GM18870 (cell line): ENCODE data around the gene MPRIP.
"Not testable (repeated sequence)": the region's sequence is repeated elsewhere in the genome, so short reads cannot be mapped to it uniquely, and the experiment has no call there.

Experiments used
- ATAC-seq: cut with Tn5 transposase; IDR thresholded peaks from one replicate; pipeline ENCODE4 v1.9.1; 2021; ENCODE audit warnings: moderate library complexity; ENCODE audit not compliant: unreplicated experiment

The MPRIP gene

GRCh38 chr17:17142556-17142955, 100.3 kb downstream of the MPRIP start:
- no peak for ATAC-seq

GRCh38 chr17:17143501-17143900, 101.2 kb downstream of the MPRIP start:
- no peak for ATAC-seq

DNA sequence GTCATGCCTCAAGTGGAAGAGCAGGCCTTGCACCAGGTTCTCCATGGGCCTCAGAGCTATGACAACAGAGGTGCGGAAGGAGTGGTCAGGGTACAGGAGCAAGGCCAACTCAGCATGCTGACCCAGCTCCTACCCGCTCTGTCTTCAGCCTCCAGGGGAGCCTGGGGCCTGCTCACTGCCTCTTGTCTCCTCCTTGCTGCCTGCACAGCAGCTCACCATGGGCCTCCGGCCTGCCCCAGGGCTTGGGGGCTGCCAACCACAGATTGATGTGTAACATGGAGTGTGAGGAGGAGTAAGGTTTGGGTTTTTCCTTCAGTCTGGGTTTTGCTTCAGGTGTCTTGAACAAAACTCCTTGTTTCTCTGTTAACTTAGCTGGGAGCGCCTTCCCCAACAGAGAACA, 101.8 kb downstream of the MPRIP start:
- no peak for ATAC-seq

DNA sequence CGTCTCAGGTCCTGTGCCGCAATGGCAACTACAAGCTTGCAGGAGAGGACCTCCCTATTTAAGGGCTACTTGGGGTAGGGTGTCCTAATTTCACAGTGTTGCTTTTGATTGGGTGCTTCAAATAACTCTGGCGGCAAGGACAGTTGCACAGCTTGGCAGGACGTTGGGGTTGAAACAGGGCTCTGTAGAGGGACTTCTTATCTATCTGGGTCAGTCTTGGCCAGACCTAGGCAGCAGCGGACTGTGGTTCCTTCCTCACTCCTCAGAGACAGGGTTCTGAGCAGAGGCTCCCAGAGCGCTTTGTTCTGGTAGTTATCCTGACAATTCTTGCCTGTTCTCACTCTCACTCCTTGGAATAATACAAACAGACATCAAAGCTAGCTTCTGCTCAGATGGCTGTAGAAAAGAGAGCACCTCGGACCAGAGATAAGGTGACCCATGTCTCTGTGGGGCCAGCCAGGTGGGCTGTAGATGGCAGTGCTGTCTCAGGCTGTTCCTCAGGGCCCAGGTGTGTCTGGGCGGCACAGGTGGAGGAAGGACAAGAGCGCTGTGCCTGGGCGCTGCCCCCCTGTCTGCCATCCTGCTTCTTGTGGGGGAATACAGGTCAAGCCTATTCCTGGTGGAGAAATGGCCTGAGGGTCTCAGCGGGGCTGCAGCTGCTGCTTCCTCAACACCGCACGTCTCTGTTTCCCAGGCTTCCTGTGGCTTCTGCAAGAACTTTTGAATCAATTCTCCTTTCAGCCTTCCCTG, 102.8 kb downstream of the MPRIP start:
- ATAC-seq = no peak

DNA sequence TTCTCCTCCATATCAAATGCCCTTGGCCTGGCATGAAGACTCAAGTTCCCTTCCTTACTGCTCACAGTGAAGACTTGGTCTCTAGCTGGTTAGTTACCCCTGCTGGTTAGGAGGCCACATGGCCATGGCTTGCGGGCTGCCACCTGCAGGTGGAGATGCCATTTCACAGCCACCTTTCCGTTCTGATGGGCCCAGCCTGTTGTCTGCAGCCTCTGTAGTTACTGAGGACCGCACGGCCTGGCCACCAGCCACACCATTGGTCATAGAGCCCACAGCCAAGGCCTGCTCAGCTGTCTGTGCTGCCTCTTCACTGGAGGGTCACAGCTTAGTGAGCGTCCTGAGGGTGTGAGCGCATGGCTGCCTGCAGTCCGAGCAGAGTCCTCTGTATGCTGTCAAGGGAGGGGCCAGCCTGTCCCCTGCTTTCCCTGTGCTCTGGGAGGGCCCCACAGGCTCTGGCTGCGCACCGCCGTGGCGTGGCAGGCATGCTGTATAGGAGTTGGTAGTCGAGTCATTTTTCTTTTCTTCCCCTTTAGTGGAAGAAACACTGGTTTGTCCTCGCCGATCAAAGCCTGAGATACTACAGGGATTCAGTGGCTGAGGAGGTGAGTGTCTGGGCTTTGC, 104.6 kb downstream of the MPRIP start:
- ATAC-seq = no peak

DNA sequence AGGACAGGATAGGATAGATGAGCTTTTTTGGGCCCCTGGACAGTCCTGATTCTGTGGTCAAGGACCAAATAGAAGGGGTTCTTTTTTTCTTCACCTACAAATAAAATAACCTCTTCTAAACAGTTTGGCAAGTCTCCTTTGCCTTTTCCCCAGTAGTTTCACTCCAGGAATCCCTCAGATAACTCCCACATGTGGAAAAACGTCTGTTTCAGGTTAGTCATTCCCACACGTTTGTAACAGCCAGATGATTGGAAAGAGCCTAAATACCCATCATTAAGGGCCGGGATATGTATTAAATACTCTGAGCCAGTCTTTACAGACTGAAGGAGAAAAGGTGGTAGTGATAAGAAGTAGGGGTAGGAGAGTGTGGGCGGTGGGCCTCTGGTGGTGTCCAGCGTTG, 105.6 kb downstream of the MPRIP start:
- no peak for ATAC-seq

GRCh38 chr17:17149520-17150447, 107.5 kb downstream of the MPRIP start:
- no peak for ATAC-seq

GRCh38 chr17:17150448-17150800, 108.2 kb downstream of the MPRIP start:
- ATAC-seq = no peak

DNA sequence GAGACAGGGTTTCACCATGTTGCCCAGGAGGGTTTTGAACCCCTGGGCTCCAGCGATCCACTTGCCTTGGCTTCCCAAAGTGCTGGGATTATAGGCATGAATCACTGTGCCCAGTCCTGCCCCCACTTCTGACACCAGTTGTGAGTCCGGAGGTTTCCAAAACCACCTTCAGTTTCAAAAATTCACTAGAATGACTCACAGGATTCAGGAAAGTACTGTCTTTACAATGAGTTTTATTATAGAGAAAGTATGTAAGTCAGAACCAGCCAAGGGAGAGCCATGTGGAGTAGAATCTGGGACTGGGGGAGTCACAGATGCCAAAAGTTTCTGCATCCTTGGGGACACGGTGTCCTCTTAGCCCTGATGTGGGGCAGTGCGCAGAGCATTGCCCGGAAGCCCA, 108.8 kb downstream of the MPRIP start:
- ATAC-seq = no peak

- no peak for ATAC-seq
Measured at GRCh38 chr17:17151541-17151940, 109.3 kb downstream of the MPRIP start.

DNA sequence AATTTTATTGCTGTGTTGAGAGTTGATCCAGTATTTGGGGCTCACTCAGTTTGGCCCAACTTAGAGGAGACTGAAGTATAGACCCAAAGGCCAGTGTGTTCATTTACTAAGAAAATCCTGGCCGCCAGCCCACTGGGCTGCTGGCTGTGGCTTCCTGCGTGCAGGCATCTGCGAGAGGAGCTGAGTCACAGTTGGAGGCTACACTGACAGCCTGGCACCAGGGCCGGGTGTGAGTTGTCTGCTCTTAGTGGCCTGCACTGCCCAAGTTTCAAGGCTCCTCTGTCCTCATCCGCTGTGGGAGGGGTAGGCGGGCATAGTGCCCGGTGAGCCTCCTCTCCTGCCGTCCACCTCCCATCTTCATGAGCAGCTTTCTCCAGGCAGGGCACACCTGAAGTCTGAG, 109.7 kb downstream of the MPRIP start:
- ATAC-seq = no peak

GRCh38 chr17:17152385-17152784, 110.1 kb downstream of the MPRIP start:
- ATAC-seq = no peak

DNA sequence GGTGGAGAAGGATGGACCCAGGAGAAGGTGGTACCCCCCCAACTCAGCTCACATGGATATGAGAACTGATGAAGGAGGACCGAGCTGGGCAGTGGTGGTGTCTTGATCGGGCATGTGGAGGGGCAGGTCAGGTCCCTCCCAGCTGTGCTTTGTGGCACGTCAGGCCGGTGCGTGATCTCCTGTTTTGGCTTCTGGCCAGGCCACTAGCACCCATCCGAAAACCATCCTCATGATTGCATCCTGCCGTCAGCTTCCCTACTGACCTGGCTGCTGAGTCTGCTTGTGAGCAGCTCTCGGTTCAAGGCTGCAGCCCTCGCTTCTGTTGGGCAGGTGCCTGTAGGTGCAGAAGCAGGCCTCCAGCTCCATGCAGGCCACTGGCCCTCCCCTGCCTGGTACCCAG, 110.8 kb downstream of the MPRIP start:
- no peak for ATAC-seq

DNA sequence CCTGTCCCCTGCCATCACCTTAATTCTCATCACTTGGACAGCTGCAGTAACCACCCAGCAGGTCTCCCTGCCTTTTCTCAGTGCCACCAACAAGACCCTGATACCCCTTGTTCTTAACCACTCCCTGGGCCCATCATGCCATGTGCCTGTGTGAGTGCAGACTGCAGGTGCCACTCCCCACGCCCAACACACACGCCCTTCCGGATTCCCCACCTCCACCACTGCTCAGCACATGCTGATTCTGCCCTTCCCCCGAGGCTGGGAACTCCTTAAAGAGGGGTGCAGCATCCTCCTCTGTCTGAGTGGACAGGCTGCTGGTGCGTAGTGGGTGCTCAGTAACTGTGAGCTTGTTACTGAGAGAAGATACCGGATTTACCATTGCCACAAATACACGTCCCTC, 111.5 kb downstream of the MPRIP start:
- no peak for ATAC-seq

GRCh38 chr17:17154556-17154955, 112.3 kb downstream of the MPRIP start:
- ATAC-seq = no peak

DNA sequence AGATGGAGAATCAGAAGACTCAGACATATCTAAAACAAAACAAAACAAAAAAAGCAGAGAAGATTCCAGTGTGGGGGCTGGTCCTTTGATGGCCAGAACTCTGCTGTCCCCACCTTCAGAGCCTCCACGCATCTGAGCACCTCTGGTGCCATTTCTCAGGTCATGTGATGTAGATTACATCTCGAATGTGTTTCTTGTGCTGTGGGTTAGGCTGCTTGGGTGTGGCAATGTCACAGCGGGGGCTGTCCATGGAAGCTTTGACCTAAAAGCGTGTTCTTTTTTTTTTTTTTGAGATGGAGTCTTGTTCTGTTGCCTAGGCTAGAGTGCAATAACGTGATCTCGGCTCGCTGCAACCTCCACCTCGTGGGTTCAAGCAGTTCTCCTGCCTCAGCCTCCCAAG, 112.7 kb downstream of the MPRIP start:
- no peak for ATAC-seq

- ATAC-seq = no peak
Measured at GRCh38 chr17:17155568-17155967, 113.3 kb downstream of the MPRIP start.

GRCh38 chr17:17156107-17156506, 113.8 kb downstream of the MPRIP start:
- no peak for ATAC-seq

DNA sequence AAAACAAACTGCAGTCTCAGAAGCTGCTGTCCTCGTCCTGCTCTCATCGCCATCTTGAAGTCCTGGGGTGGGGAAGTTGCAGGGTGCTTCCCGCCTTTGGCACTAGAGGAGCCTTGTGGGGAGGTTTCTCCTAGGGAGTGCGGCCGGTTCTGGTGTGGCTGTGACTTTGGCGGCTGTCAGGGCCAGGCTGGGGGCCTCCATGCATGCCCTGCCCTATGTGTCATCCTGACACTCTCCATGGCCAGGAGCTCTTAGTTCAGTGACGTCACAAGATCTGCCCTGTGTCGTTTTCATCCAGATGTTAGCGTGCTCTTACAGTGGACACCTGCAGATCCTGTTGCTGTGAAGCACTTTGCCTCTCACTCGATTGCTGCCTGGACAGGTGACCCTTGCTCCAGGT, 114.3 kb downstream of the MPRIP start:
- no peak for ATAC-seq

- no peak for ATAC-seq
Measured at GRCh38 chr17:17157041-17157440, 114.8 kb downstream of the MPRIP start.

- not testable (repeated sequence) for ATAC-seq
Measured at GRCh38 chr17:17158506-17158905, 116.2 kb downstream of the MPRIP start.

DNA sequence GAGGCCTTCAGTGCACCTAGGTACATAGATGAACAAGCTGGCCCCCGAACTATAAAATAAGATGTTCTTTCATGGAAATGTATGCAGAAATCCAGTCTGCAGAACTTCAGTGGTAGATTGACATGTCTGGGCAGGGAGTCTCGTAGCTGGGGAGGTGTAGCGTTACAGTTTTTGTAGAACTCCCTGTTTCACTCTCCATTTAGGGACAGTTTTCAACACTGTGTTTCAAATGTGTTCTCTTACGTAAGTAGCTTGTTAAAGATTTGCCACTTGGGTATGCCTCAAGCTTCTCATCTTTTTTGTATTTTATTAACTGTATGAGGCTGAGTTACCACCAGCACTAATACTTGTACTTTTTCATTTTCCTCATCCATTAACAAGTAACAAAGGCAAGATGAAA, 117.3 kb downstream of the MPRIP start:
- ATAC-seq = no peak
